H9 (cell line): ENCODE measurements around the gene ENOX2. TPM values are rescaled to one million over a fixed set of nuclear protein-coding genes. Genes with fewer than 3 reads are reported as not detected.

Experiments
- DNase-seq: peaks from one replicate; pipeline ENCODE4 v3.0.0-alpha.2; 2017
- H2AFZ ChIP-seq: one replicate; pipeline ENCODE4 v1.6.1; 2013; ENCODE audit warnings: mild to moderate bottlenecking, low read length, control low read depth, moderate library complexity
- H2AK5ac ChIP-seq: 2 replicates; pipeline ENCODE4 v1.6.1; 2013; ENCODE audit warnings: low read length, control low read depth, mixed read lengths; ENCODE audit not compliant: insufficient read length
- H2BK120ac ChIP-seq: one replicate; pipeline ENCODE4 v1.6.1; 2013; ENCODE audit warnings: low read depth, mild to moderate bottlenecking, low read length, control low read depth, inconsistent platforms; ENCODE audit not compliant: poor library complexity, severe bottlenecking
- H2BK12ac ChIP-seq: 2 replicates; pipeline ENCODE4 v1.6.1; 2013; ENCODE audit warnings: low read length, control low read depth, mixed read lengths, low read depth; ENCODE audit not compliant: insufficient read length
- H2BK15ac ChIP-seq: 2 replicates; pipeline ENCODE4 v1.6.1; 2013; ENCODE audit warnings: low read depth, low read length, control low read depth
- H2BK20ac ChIP-seq: one replicate; pipeline ENCODE4 v1.6.1; 2013; ENCODE audit warnings: low read depth, mild to moderate bottlenecking, low read length, control low read depth, inconsistent platforms; ENCODE audit not compliant: poor library complexity, severe bottlenecking
- H2BK5ac ChIP-seq: 2 replicates; pipeline ENCODE4 v1.6.1; 2013; ENCODE audit warnings: low read length, control low read depth, mixed read lengths; ENCODE audit not compliant: insufficient read length
- H3K14ac ChIP-seq: 2 replicates; pipeline ENCODE4 v1.6.1; 2013; ENCODE audit warnings: low read length, control low read depth; ENCODE audit not compliant: insufficient read depth
- H3K18ac ChIP-seq: 2 replicates; pipeline ENCODE4 v1.6.1; 2013; ENCODE audit warnings: low read depth, mild to moderate bottlenecking, mixed read lengths, low read length, control low read depth; ENCODE audit not compliant: insufficient read length
- H3K23ac ChIP-seq: 2 replicates; pipeline ENCODE4 v1.6.1; 2013; ENCODE audit warnings: low read length, control low read depth, mixed read lengths, low read depth; ENCODE audit not compliant: insufficient read length
- H3K23me2 ChIP-seq: 2 replicates; pipeline ENCODE4 v1.6.1; 2013; ENCODE audit warnings: low read depth, mild to moderate bottlenecking, mixed read lengths, low read length, control low read depth; ENCODE audit not compliant: insufficient read length, poor library complexity, severe bottlenecking
- H3K27ac ChIP-seq: 2 replicates; pipeline ENCODE4 v1.5.1; 2013; ENCODE audit warnings: low read length, control low read depth, mixed read lengths, low read depth; ENCODE audit not compliant: insufficient read length
- H3K27me3 ChIP-seq: 2 replicates; pipeline ENCODE4 v1.6.1; 2013; ENCODE audit warnings: low read length, control low read depth, inconsistent platforms; ENCODE audit not compliant: insufficient read depth
- H3K4ac ChIP-seq: 2 replicates; pipeline ENCODE4 v1.6.1; 2013; ENCODE audit warnings: low read depth, mild to moderate bottlenecking, control low read depth, inconsistent platforms, low read length, moderate library complexity
- H3K4me1 ChIP-seq: 2 replicates; pipeline ENCODE4 v1.6.1; 2013; ENCODE audit warnings: low read length, control low read depth, inconsistent platforms; ENCODE audit not compliant: insufficient read depth
- H3K4me2 ChIP-seq: 2 replicates; pipeline ENCODE4 v1.6.1; 2013; ENCODE audit warnings: low read length, control low read depth, mixed read lengths; ENCODE audit not compliant: insufficient read length, insufficient read depth
- H3K56ac ChIP-seq: 2 replicates; pipeline ENCODE4 v1.6.1; 2013; ENCODE audit warnings: low read depth, mild to moderate bottlenecking, mixed read lengths, low read length, control low read depth; ENCODE audit not compliant: insufficient read length
- H3K79me1 ChIP-seq: 2 replicates; pipeline ENCODE4 v1.6.1; 2013; ENCODE audit warnings: low read depth, mild to moderate bottlenecking, moderate library complexity, low read length, control low read depth, inconsistent platforms; ENCODE audit not compliant: insufficient read depth, poor library complexity, severe bottlenecking
- H3K79me2 ChIP-seq: 2 replicates; pipeline ENCODE4 v1.6.1; 2013; ENCODE audit warnings: low read length, control low read depth, inconsistent platforms; ENCODE audit not compliant: insufficient read depth
- H3K9ac ChIP-seq: 2 replicates; pipeline ENCODE4 v1.6.1; 2013; ENCODE audit warnings: low read length, control low read depth, mixed read lengths; ENCODE audit not compliant: insufficient read length; ENCODE audit errors: extremely low read depth
- H3K9me3 ChIP-seq: one replicate; pipeline ENCODE4 v1.6.1; 2013; ENCODE audit warnings: low read depth, low read length, inconsistent platforms; ENCODE audit not compliant: control insufficient read depth
- H3T11ph ChIP-seq: one replicate; pipeline ENCODE4 v1.6.1; 2013; ENCODE audit warnings: mild to moderate bottlenecking, low read length, control low read depth, inconsistent platforms
- H4K20me1 ChIP-seq: one replicate; pipeline ENCODE4 v1.6.1; 2013; ENCODE audit not compliant: control insufficient read depth, insufficient read length, insufficient read depth
- H4K5ac ChIP-seq: 2 replicates; pipeline ENCODE4 v1.6.1; 2013; ENCODE audit warnings: low read depth, mild to moderate bottlenecking, mixed read lengths, low read length, control low read depth; ENCODE audit not compliant: insufficient read length
- H4K8ac ChIP-seq: replicated peaks from 2 replicates; pipeline ENCODE4 v1.6.1; 2013; ENCODE audit warnings: low read length, control low read depth, mixed read lengths, low read depth; ENCODE audit not compliant: insufficient read length
- H4K91ac ChIP-seq: 2 replicates; pipeline ENCODE4 v1.6.1; 2013; ENCODE audit warnings: low read depth, mild to moderate bottlenecking, moderate library complexity, mixed read lengths, low read length, control low read depth; ENCODE audit not compliant: insufficient read length
- H3K27ac Mint-ChIP-seq, 3 experiments: 2 replicates in 2 of 3; 3 replicates in 1 of 3; pipeline ENCODE4 v1.8.0; 2020 to 2021; ENCODE audit warnings: mixed read lengths in 3 of 3, mild to moderate bottlenecking in 1 of 3, moderate library complexity in 1 of 3
- H3K27me3 Mint-ChIP-seq: 2 replicates; pipeline ENCODE4 v1.8.0; 2021; ENCODE audit warnings: low read depth, mild to moderate bottlenecking, moderate library complexity, mixed read lengths
- H3K36me3 Mint-ChIP-seq, 3 experiments: 2 replicates in 2 of 3; 3 replicates in 1 of 3; pipeline ENCODE4 v1.8.0; 2020 to 2021; ENCODE audit warnings: low read depth in 3 of 3, mixed read lengths in 3 of 3; ENCODE audit not compliant: insufficient read depth in 1 of 3
- H3K4me1 Mint-ChIP-seq, 2 experiments: 2 replicates each; pipeline ENCODE4 v1.8.0; 2020; ENCODE audit warnings: mixed read lengths in 2 of 2
- H3K4me3 Mint-ChIP-seq, 2 experiments: 2 replicates in 1 of 2; 3 replicates in 1 of 2; pipeline ENCODE4 v1.8.0; 2020 to 2021; ENCODE audit warnings: mild to moderate bottlenecking in 2 of 2, mixed read lengths in 2 of 2, moderate library complexity in 1 of 2
- H3K9me3 Mint-ChIP-seq, 2 experiments: 2 replicates in 1 of 2; 3 replicates in 1 of 2; pipeline ENCODE4 v1.8.0; 2020; ENCODE audit warnings: mild to moderate bottlenecking in 2 of 2, mixed read lengths in 2 of 2, moderate library complexity in 1 of 2
- WGBS: extraction: QIAGEN DNeasy Blood & Tissue Kit; methylation state at CpG from one replicate; pipeline ENCODE4 v1.1.7; 2013; ENCODE audit warnings: missing lambda C conversion rate, low lambda C conversion rate, mixed read lengths; ENCODE audit not compliant: insufficient read length; ENCODE audit errors: extremely low coverage; 5-methylcytosine and 5-hydroxymethylcytosine counted together
- total RNA-seq: library from RNA; stranded (reverse); gene quantifications from 2 replicates; pipeline ENCODE4 v1.2.1, GENCODE V29; 2021
- TF ChIP-seq, protein P1 (sequence below): fragments of 200-600 bp; sonication (generic); conservative IDR thresholded peaks from 3 replicates; pipeline ENCODE4 v1.8.0; 2021; ENCODE audit warnings: antibody characterized with exemption, mild to moderate bottlenecking

ENOX2 gene
- total RNA-seq, 1 experiment from 2014 or later: 17.7 TPM

DNA sequence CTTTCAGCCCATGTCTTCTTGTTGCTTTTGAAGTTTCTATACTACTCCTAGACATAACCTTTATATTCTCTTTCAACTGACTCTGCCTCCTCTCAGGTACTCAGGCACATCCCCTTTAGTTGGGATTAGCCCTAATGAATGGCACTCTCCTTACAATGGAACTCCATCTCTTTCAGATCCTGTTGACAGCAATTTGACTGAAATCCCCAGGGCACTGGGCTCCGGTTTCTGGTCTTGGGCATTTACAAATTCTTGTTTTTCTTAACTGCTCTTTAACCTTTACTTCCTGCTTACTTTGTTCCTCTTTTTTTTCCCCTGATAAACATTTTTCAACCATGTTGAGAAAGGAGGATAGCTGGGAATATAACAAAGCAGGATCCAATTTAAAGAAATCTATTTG, 68.9 kb downstream of the ENOX2 start:
- no peak overlapping the region for H2AFZ ChIP-seq
- no peak overlapping the region for H3K18ac ChIP-seq
- H2BK20ac ChIP-seq: no peak overlapping the region
- WGBS: no CpG with 5 or more reads among the region's 1 CpG
- Mint-ChIP-seq H3K9me3 (no peaks in the 10 kb centered on the region), H3K27ac (peak overlapping the region; percentile 48 to 65 (median 63); a peak in 5 of 7 replicates), H3K27me3 (no peaks in the 10 kb centered on the region), H3K4me3 (0 out of 5 replicates have a peak overlapping the region, but pooled peaks of 1 of the 2 experiments have one; percentile 8), H3K4me1 (peaks cover 20 to 26% of the 10 kb centered on the region in 2 experiments), H3K36me3 (no peaks in the 10 kb centered on the region; a peak in 1 of 7 replicates)
- H2BK12ac ChIP-seq: no peak overlapping the region
- DNase-seq: peak; percentile 29
- no peaks in the 10 kb centered on the region for H3K23me2 ChIP-seq
- H3K14ac ChIP-seq: no peak overlapping the region
- no peak overlapping the region for H2BK15ac ChIP-seq
- no peaks in the 10 kb centered on the region for H3K27me3 ChIP-seq
- H3K79me1 ChIP-seq: no peaks in the 10 kb centered on the region
- no peak overlapping the region for H3K56ac ChIP-seq
- H3T11ph ChIP-seq: no peak overlapping the region
- no peaks in the 10 kb centered on the region for H4K20me1 ChIP-seq
- no peaks in the 10 kb centered on the region; the same call in 1 of the 2 replicates for H3K4me1 ChIP-seq
- H3K4ac ChIP-seq: no peak overlapping the region
- no peak overlapping the region for H3K9ac ChIP-seq
- H3K9me3 ChIP-seq: no peaks in the 10 kb centered on the region
- H4K8ac ChIP-seq: no peak overlapping the region
- H3K27ac ChIP-seq: peak overlapping the region; percentile 61
- TF ChIP-seq, protein P1, sequence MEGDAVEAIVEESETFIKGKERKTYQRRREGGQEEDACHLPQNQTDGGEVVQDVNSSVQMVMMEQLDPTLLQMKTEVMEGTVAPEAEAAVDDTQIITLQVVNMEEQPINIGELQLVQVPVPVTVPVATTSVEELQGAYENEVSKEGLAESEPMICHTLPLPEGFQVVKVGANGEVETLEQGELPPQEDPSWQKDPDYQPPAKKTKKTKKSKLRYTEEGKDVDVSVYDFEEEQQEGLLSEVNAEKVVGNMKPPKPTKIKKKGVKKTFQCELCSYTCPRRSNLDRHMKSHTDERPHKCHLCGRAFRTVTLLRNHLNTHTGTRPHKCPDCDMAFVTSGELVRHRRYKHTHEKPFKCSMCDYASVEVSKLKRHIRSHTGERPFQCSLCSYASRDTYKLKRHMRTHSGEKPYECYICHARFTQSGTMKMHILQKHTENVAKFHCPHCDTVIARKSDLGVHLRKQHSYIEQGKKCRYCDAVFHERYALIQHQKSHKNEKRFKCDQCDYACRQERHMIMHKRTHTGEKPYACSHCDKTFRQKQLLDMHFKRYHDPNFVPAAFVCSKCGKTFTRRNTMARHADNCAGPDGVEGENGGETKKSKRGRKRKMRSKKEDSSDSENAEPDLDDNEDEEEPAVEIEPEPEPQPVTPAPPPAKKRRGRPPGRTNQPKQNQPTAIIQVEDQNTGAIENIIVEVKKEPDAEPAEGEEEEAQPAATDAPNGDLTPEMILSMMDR: no peak
- no peak overlapping the region for H2BK120ac ChIP-seq
- H4K91ac ChIP-seq: no peak overlapping the region
- H3K23ac ChIP-seq: no peak overlapping the region
- no peak overlapping the region for H2BK5ac ChIP-seq
- H2AK5ac ChIP-seq: no peak overlapping the region
- H3K4me2 ChIP-seq: no peak overlapping the region
- no peak overlapping the region for H4K5ac ChIP-seq
- H3K79me2 ChIP-seq: no peaks in the 10 kb centered on the region
